Keratinocyte (primary cell): Measurements from ENCODE around the gene LLCFC1. TPM values are rescaled to one million over a fixed set of nuclear protein-coding genes. Genes with fewer than 3 reads are reported as not detected.

ENCODE experiments used
- DNase-seq: peaks from one replicate; pipeline ENCODE4 v3.0.0-alpha.2; 2011; ENCODE audit warnings: low read depth, missing footprints, low spot score
- FAIRE-seq: peaks from 2 replicates; lab custom pipeline; 2011; peaks lifted over from hg19 to GRCh38; lab: Jason Lieb, UNC
- H2AFZ ChIP-seq: 2 replicates; pipeline ENCODE4 v1.6.0; 2012; ENCODE audit warnings: low read length, control low read depth, inconsistent platforms; ENCODE audit not compliant: control insufficient read depth
- H3K27ac ChIP-seq: 2 replicates; pipeline ENCODE4 v1.5.1; 2011; ENCODE audit warnings: low read length; ENCODE audit not compliant: control insufficient read depth, insufficient read depth
- H3K27me3 ChIP-seq: 3 replicates; pipeline ENCODE4 v1.6.0; 2011; ENCODE audit warnings: low read length; ENCODE audit not compliant: control insufficient read depth, insufficient read depth; ENCODE audit errors: extremely low read depth
- H3K36me3 ChIP-seq, 2 experiments: 2 replicates in 1 of 2; 3 replicates in 1 of 2; pipeline ENCODE4 v1.5.1; 2011; ENCODE audit warnings: low read length in 2 of 2, mild to moderate bottlenecking in 1 of 2; ENCODE audit not compliant: control insufficient read depth in 2 of 2, insufficient read depth in 2 of 2; ENCODE audit errors: extremely low read depth in 1 of 2
- H3K4me1 ChIP-seq: 3 replicates; pipeline ENCODE4 v1.5.1; 2011; ENCODE audit warnings: low read length; ENCODE audit not compliant: control insufficient read depth, insufficient read depth; ENCODE audit errors: extremely low read depth
- H3K4me2 ChIP-seq: 3 replicates; pipeline ENCODE4 v1.6.0; 2011; ENCODE audit warnings: low read depth, low read length; ENCODE audit not compliant: control insufficient read depth, insufficient read depth; ENCODE audit errors: extremely low read depth
- H3K4me3 ChIP-seq, 3 experiments: fragments of 200-600 bp in 1 of 3; sonication (generic) in 1 of 3; 2 replicates in 2 of 3; 3 replicates in 1 of 3; pipeline ENCODE4 v1.5.1; 2011 to 2016; ENCODE audit warnings: low read length in 3 of 3, mild to moderate bottlenecking in 3 of 3, control low read depth in 2 of 3, inconsistent platforms in 1 of 3, low read depth in 1 of 3, mixed read lengths in 1 of 3, mixed run types in 1 of 3, moderate library complexity in 1 of 3; ENCODE audit not compliant: control insufficient read depth in 2 of 3, insufficient read depth in 2 of 3; ENCODE audit errors: extremely low read depth in 1 of 3
- H3K79me2 ChIP-seq: 2 replicates; pipeline ENCODE4 v1.6.0; 2012; ENCODE audit warnings: low read length; ENCODE audit not compliant: control insufficient read depth, insufficient read depth
- H3K9ac ChIP-seq: 3 replicates; pipeline ENCODE4 v1.6.0; 2011; ENCODE audit warnings: low read length; ENCODE audit not compliant: control insufficient read depth, insufficient read depth; ENCODE audit errors: extremely low read depth
- H3K9me1 ChIP-seq: 3 replicates; pipeline ENCODE4 v1.6.0; 2011; ENCODE audit warnings: low read length; ENCODE audit not compliant: control insufficient read depth, insufficient read depth; ENCODE audit errors: extremely low read depth
- H3K9me3 ChIP-seq: 2 replicates; pipeline ENCODE4 v1.5.1; 2012; ENCODE audit warnings: low read depth, low read length; ENCODE audit not compliant: control insufficient read depth
- H4K20me1 ChIP-seq: 3 replicates; pipeline ENCODE4 v1.6.0; 2011; ENCODE audit warnings: low read length; ENCODE audit not compliant: control insufficient read depth, insufficient read depth; ENCODE audit errors: extremely low read depth
- CTCF ChIP-seq, 3 experiments: IDR thresholded peaks in 1 of 3; conservative IDR thresholded peaks in 1 of 3; optimal IDR thresholded peaks in 1 of 3; 2 replicates in 2 of 3; 3 replicates in 1 of 3; pipeline versions ENCODE3 to v1.5.1; 2011; ENCODE audit warnings: low read length in 3 of 3, mild to moderate bottlenecking in 3 of 3, moderate library complexity in 2 of 3, control low read depth in 1 of 3, inconsistent platforms in 1 of 3; ENCODE audit not compliant: insufficient read depth in 2 of 3; ENCODE audit errors: extremely low read depth in 1 of 3
- EZH2 ChIP-seq: IDR thresholded peaks from one replicate; pipeline ENCODE4 v1.6.1; 2012; ENCODE audit warnings: inconsistent platforms, mild to moderate bottlenecking, low read length, moderate library complexity
- dilution Hi-C: fragments of 300-500 bp; cut with MboI; formaldehyde crosslinking; loops from one replicate; pipeline ENCODE4 v1.7.0; 2020; ENCODE audit warnings: low sequenced_read_pairs; ENCODE audit not compliant: extremely low pct_ligation_motif_present
- polyA plus RNA-seq, 5 experiments: library from polyadenylated mRNA; depleted of rRNA in 3 of 5; stranded (reverse) in 3 of 5; stranded (forward) in 1 of 5; unstranded in 1 of 5; fragments of >200 nt; gene quantifications; 1 replicate in 1 of 5; 2 replicates in 3 of 5; 3 replicates in 1 of 5; pipeline versions ENCODE4 v1.2.1 to v1.2.3, GENCODE V29; 2011 to 2012; ENCODE audit warnings: missing spikeins in 2 of 5, low read depth in 1 of 5, low replicate concordance in 1 of 5

Gene LLCFC1
- polyA plus RNA-seq, 1 donor (not counting 4 experiments of a cell fraction or from before 2014, with no cell fraction given): not detected

- TF ChIP-seq EZH2 (no peak), CTCF (optimal IDR thresholded peaks at IDR 0.05 in 1 of 3, IDR thresholded peaks at IDR 0.05 in 1 of 3, conservative IDR thresholded peaks at IDR 0.05 in 1 of 3; ENCODE audit: extremely low read depth in 1 of 3, insufficient read depth in 2 of 3, low read length in 3 of 3) (no peak)
- Histone ChIP-seq H3K9me3 (no peaks in the 10 kb centered on the region), H3K36me3 (no peaks in the 10 kb centered on the region), H3K4me3 (no peak overlapping the region), H2AFZ (no peak overlapping the region), H3K79me2 (no peaks in the 10 kb centered on the region), H3K9me1 (no peaks in the 10 kb centered on the region), H3K4me1 (no peaks in the 10 kb centered on the region), H3K9ac (no peak overlapping the region), H3K27ac (no peak overlapping the region), H3K4me2 (no peak overlapping the region), H4K20me1 (no peaks in the 10 kb centered on the region), H3K27me3 (no peaks in the 10 kb centered on the region)
- dilution Hi-C loops: no loop called here
- FAIRE-seq: no peak
- no peak for DNase-seq
These were observed 25.2 kb upstream of the LLCFC1 start for GRCh38 chr7:142914121-142914520.

DNA sequence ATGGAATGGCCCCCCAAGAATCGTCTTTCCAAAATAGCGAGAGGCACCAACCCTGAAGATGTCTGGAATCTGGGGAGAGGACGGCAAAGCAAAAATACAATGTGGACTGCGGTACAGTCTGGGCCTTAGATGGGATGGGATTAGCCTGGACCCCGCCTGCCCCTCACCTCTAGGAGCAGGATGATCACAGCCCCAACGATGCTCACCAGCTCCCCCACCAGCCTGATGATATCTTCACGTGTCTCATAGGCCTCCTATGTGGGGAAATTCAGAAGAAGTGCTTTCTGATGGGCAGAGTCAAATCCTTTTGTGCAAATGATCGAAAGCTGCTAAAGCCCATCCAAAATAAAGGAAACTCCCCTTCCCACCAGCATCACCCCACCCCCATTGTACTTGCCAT, 24.0 kb upstream of the LLCFC1 start:
- Histone ChIP-seq H3K36me3 (no peaks in the 10 kb centered on the region), H3K9ac (no peak overlapping the region), H3K4me1 (no peaks in the 10 kb centered on the region), H3K9me3 (no peaks in the 10 kb centered on the region), H3K9me1 (no peaks in the 10 kb centered on the region), H3K79me2 (no peaks in the 10 kb centered on the region), H3K4me2 (no peak overlapping the region), H3K27me3 (no peaks in the 10 kb centered on the region), H3K4me3 (no peak overlapping the region), H2AFZ (no peak overlapping the region), H3K27ac (no peak overlapping the region), H4K20me1 (no peaks in the 10 kb centered on the region)
- dilution Hi-C loops: no loop called here
- no peak for FAIRE-seq
- TF ChIP-seq CTCF (optimal IDR thresholded peaks at IDR 0.05 in 1 of 3, IDR thresholded peaks at IDR 0.05 in 1 of 3, conservative IDR thresholded peaks at IDR 0.05 in 1 of 3; ENCODE audit: extremely low read depth in 1 of 3, insufficient read depth in 2 of 3, low read length in 3 of 3) (no peak), EZH2 (no peak)
- no peak for DNase-seq
